ENCODE results near the gene LRRC4B. TPM values are rescaled to one million over a fixed set of nuclear protein-coding genes. Genes with fewer than 3 reads are reported as not detected.

The LRRC4B gene
- total and polyA plus RNA-seq, 2 of the 4 experiments (the other 2 are of a cell fraction): 0.03 TPM; not detected in 1

- TF ChIP-seq FOS (IDR thresholded peaks at IDR 0.05; ENCODE audit: low read depth, low read length): no peak
Observed at GRCh38 chr19:50512112-50512998, 55.9 kb downstream of the LRRC4B start (continued).

- Histone ChIP-seq H3K4ac (ENCODE audit: low read depth, low read length) (peak within 1 kb of the TSS; percentile 94), H3K14ac (replicated peaks; ENCODE audit: low read depth, low read length) (peak within 1 kb of the TSS; percentile 98), H3K4me3 (ENCODE audit: insufficient read depth, low read depth, low read length) (peak within 1 kb of the TSS; percentile 68), H3K9ac (ENCODE audit: low read depth, low read length) (peak within 1 kb of the TSS; percentile 65), H3K9me3 (ENCODE audit: control insufficient read depth, insufficient read depth, low read length) (no peaks in the 10 kb centered on the region), H2AK5ac (ENCODE audit: low read depth, low read length) (peak within 1 kb of the TSS; percentile 96), H4K5ac (ENCODE audit: low read depth, low read length) (peak within 1 kb of the TSS; percentile 62), H3K36me3 (ENCODE audit: control insufficient read depth, insufficient read depth, low read length) (peaks cover 1% of the 10 kb centered on the region; the same call in 1 of the 2 replicates), H2AK9ac (replicated peaks; ENCODE audit: low read depth, low read length, poor library complexity) (peak within 1 kb of the TSS; percentile 100), H3K9me1 (ENCODE audit: insufficient read depth, low read length) (no peaks in the 10 kb centered on the region; the same call in 1 of the 2 replicates), H3K27me3 (ENCODE audit: control insufficient read depth, insufficient read depth, low read length) (no peaks in the 10 kb centered on the region), H2AFZ (replicated peaks; ENCODE audit: low read length, poor library complexity) (peak within 1 kb of the TSS; percentile 100), H3K27ac (ENCODE audit: insufficient read depth, low read length) (peak within 1 kb of the TSS; percentile 56), H3K56ac (ENCODE audit: extremely low read depth, insufficient read depth, low read length) (peak within 1 kb of the TSS; percentile 87), H2BK20ac (ENCODE audit: low read depth, low read length) (no peak within 1 kb of the TSS; the same call in 1 of the 2 replicates), H3K23ac (ENCODE audit: low read depth, low read length) (peak within 1 kb of the TSS; percentile 97), H4K91ac (ENCODE audit: insufficient read depth, low read depth, low read length) (peak within 1 kb of the TSS; percentile 93), H2BK5ac (ENCODE audit: low read depth, low read length, poor library complexity, severe bottlenecking) (peak within 1 kb of the TSS; percentile 33), H4K8ac (ENCODE audit: low read depth in 2 of 2, low read length in 2 of 2) (peak within 1 kb of the TSS; percentile 94 to 99), H2BK120ac (ENCODE audit: low read depth, low read length) (peak within 1 kb of the TSS; percentile 67), H3K18ac (ENCODE audit: low read depth, low read length) (peak within 1 kb of the TSS; percentile 4; the same call in 1 of the 2 replicates), H3K79me1 (ENCODE audit: low read depth in 1 of 2, low read length in 2 of 2) (peaks cover 5 to 10% of the 10 kb centered on the region in 2 experiments; a peak in 3 of 4 replicates), H3K4me1 (ENCODE audit: control insufficient read depth, insufficient read depth, low read length) (peaks cover 3% of the 10 kb centered on the region), H3K4me2 (ENCODE audit: low read depth, low read length) (peak within 1 kb of the TSS; percentile 97), H2BK15ac (ENCODE audit: low read depth, low read length) (peak within 1 kb of the TSS; percentile 46; the same call in 1 of the 3 replicates), H4K20me1 (ENCODE audit: insufficient read depth, low read length) (no peaks in the 10 kb centered on the region)
- intact Hi-C loops (cut with micrococcal nuclease) (loop anchor here (1.0 to 2.0 kb wide), 3 partner anchors 34 to 293 kb away; partner anchors contain the start of genes EMC10 and GARIN5A), dilution Hi-C loops (cut with HindIII; ENCODE audit: low sequenced_read_pairs, unreplicated experiment) (no loop called here), in situ Hi-C loops (cut with MboI; ENCODE audit: low sequenced_read_pairs) (no loop called here)
- DNase-seq (peak; percentile 99), ATAC-seq (ENCODE audit: low read depth) (peak; percentile 95)
- 3% methylated on average over 56 of the region's 69 CpGs; no CpG with 5 or more reads in 1 of the 2 experiments for WGBS, 2 experiments (ENCODE audit: extremely low coverage in 2 of 2, insufficient read length in 1 of 2)
- no TSS peak for BruUV-seq (replicated peaks)
- ChIA-PET POLR2A (ENCODE audit: unreplicated experiment) (no interaction called here), CTCF (interaction anchor here (0.6 to 1.2 kb wide), 3 partner anchors 45 to 213 kb away, joined by 3 to 4 read pairs (median 3); no protein-coding TSS in a partner anchor)
- TF ChIP-seq BHLHE40 (IDR thresholded peaks at IDR 0.05; ENCODE audit: low read depth, low read length) (0 out of 2 replicates have a peak, but pooled peaks have one; percentile 5), MAZ (IDR thresholded peaks at IDR 0.05; ENCODE audit: borderline replicate concordance, low read depth, low read length) (peak; percentile 99), RFX5 (IDR thresholded peaks at IDR 0.05; ENCODE audit: low read depth, low read length) (peak; percentile 10; the same call in 1 of the 2 replicates), MXI1 (IDR thresholded peaks at IDR 0.05; ENCODE audit: borderline replicate concordance, low read depth, low read length) (peak; percentile 72), MAFK (IDR thresholded peaks at IDR 0.05; ENCODE audit: low read depth, low read length) (peak; percentile 25), CEBPB (IDR thresholded peaks at IDR 0.05; ENCODE audit: low read depth, low read length) (peak; percentile 21), POLR2A (IDR thresholded peaks at IDR 0.05; ENCODE audit: low read depth, low read length) (peak; percentile 55; the same call in 1 of the 2 replicates)
- TF ChIP-seq, protein P1, sequence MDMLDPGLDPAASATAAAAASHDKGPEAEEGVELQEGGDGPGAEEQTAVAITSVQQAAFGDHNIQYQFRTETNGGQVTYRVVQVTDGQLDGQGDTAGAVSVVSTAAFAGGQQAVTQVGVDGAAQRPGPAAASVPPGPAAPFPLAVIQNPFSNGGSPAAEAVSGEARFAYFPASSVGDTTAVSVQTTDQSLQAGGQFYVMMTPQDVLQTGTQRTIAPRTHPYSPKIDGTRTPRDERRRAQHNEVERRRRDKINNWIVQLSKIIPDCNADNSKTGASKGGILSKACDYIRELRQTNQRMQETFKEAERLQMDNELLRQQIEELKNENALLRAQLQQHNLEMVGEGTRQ (IDR thresholded peaks at IDR 0.05; ENCODE audit: low read depth, low read length): peak; percentile 74
- TF ChIP-seq, protein P2, sequence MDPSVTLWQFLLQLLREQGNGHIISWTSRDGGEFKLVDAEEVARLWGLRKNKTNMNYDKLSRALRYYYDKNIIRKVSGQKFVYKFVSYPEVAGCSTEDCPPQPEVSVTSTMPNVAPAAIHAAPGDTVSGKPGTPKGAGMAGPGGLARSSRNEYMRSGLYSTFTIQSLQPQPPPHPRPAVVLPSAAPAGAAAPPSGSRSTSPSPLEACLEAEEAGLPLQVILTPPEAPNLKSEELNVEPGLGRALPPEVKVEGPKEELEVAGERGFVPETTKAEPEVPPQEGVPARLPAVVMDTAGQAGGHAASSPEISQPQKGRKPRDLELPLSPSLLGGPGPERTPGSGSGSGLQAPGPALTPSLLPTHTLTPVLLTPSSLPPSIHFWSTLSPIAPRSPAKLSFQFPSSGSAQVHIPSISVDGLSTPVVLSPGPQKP (IDR thresholded peaks at IDR 0.05; ENCODE audit: borderline replicate concordance, low read depth, low read length): no peak
Observed at GRCh38 chr19:50511069-50511822, 57.0 kb downstream of the LRRC4B start, which contains the start of gene JOSD2. Gene JOSD2 (minus strand): TSS chr19:50511191. CDS start chr19:50510431, 760 bp downstream.

Data from IMR-90 (cell line).